Liver (tissue), 9 donors: Measurements from ENCODE around the gene EXOC4. TPM values are rescaled to one million over a fixed set of nuclear protein-coding genes. Genes with fewer than 3 reads are reported as not detected.

ENCODE experiments used
- DNase-seq: peaks from one replicate; pipeline ENCODE4 v3.0.0-alpha.2; 2017; ENCODE audit warnings: low spot score
- H3K27ac ChIP-seq, 2 donors: one replicate each; pipeline ENCODE4 v1.7.0; 2013; ENCODE audit warnings: inconsistent platforms in 2 of 2, low read length in 2 of 2, control low read depth in 1 of 2, low read depth in 1 of 2, mild to moderate bottlenecking in 1 of 2
- H3K27me3 ChIP-seq, 4 donors: one replicate each; pipeline versions ENCODE4 v1.6.1 to v1.7.0; 2013; ENCODE audit warnings: low read length in 3 of 4, inconsistent platforms in 1 of 4, mild to moderate bottlenecking in 1 of 4, moderate library complexity in 1 of 4; ENCODE audit not compliant: control insufficient read depth in 4 of 4, insufficient read depth in 4 of 4
- H3K36me3 ChIP-seq, 4 donors: one replicate each; pipeline versions ENCODE4 v1.6.1 to v1.7.0; 2013; ENCODE audit warnings: low read length in 3 of 4, mild to moderate bottlenecking in 3 of 4, low read depth in 1 of 4, moderate library complexity in 1 of 4; ENCODE audit not compliant: control insufficient read depth in 4 of 4, insufficient read depth in 3 of 4
- H3K4me1 ChIP-seq, 4 donors: one replicate each; pipeline versions ENCODE4 v1.6.1 to v1.7.0; 2013; ENCODE audit warnings: low read length in 3 of 4, mild to moderate bottlenecking in 3 of 4, moderate library complexity in 1 of 4; ENCODE audit not compliant: control insufficient read depth in 4 of 4, insufficient read depth in 4 of 4
- H3K4me3 ChIP-seq, 3 donors: one replicate each; pipeline versions ENCODE4 v1.6.1 to v1.7.0; 2013; ENCODE audit warnings: low read length in 3 of 3, control low read depth in 1 of 3, low read depth in 1 of 3, mild to moderate bottlenecking in 1 of 3
- H3K9ac ChIP-seq, 2 donors: one replicate each; pipeline ENCODE4 v1.7.0; 2013; ENCODE audit warnings: low read length in 2 of 2, mild to moderate bottlenecking in 2 of 2, moderate library complexity in 2 of 2, control low read depth in 1 of 2, low read depth in 1 of 2
- H3K9me3 ChIP-seq, 4 donors: one replicate each; pipeline versions ENCODE4 v1.6.1 to v1.7.0; 2013; ENCODE audit warnings: low read length in 3 of 4; ENCODE audit not compliant: control insufficient read depth in 4 of 4
- ATF3 ChIP-seq: IDR thresholded peaks from 2 replicates; pipeline ENCODE4 v1.6.1; 2016; ENCODE audit warnings: antibody characterized with exemption
- CTCF ChIP-seq: fragments of 150-350 bp; IDR thresholded peaks from 2 replicates; pipeline ENCODE4 v1.5.1; 2017; ENCODE audit warnings: improper control_type of control experiment, low read depth, low read length; ENCODE audit not compliant: missing input control
- EGR1 ChIP-seq, 2 donors: IDR thresholded peaks; 2 replicates each; pipeline ENCODE4 v1.6.1; 2016 to 2018; ENCODE audit warnings: antibody characterized with exemption in 2 of 2, low read depth in 2 of 2
- FOXA1 ChIP-seq: IDR thresholded peaks from 2 replicates; pipeline ENCODE4 v1.6.1; 2016; ENCODE audit warnings: antibody characterized with exemption
- FOXA2 ChIP-seq: IDR thresholded peaks from 2 replicates; pipeline ENCODE4 v1.6.1; 2016; ENCODE audit warnings: antibody characterized with exemption
- GABPA ChIP-seq, 2 donors: IDR thresholded peaks in 1 of 2; conservative IDR thresholded peaks in 1 of 2; 2 replicates each; pipeline ENCODE4 v1.6.1; 2016; ENCODE audit warnings: antibody characterized with exemption in 2 of 2, mild to moderate bottlenecking in 1 of 2, moderate library complexity in 1 of 2
- HNF4A ChIP-seq, 2 donors: conservative IDR thresholded peaks; 2 replicates each; pipeline ENCODE4 v1.6.1; 2016; ENCODE audit warnings: antibody characterized with exemption in 2 of 2, mild to moderate bottlenecking in 2 of 2
- HNF4G ChIP-seq: IDR thresholded peaks from 2 replicates; pipeline ENCODE4 v1.6.1; 2016; ENCODE audit warnings: antibody characterized with exemption
- JUND ChIP-seq, 2 donors: IDR thresholded peaks; 2 replicates each; pipeline ENCODE4 v1.6.1; 2016; ENCODE audit warnings: antibody characterized with exemption in 2 of 2
- NR2F2 ChIP-seq: IDR thresholded peaks from 2 replicates; pipeline ENCODE4 v1.6.1; 2016; ENCODE audit warnings: antibody characterized with exemption
- RAD21 ChIP-seq, 2 donors: IDR thresholded peaks; 2 replicates each; pipeline ENCODE4 v1.6.1; 2016; ENCODE audit warnings: antibody characterized with exemption in 2 of 2, mild to moderate bottlenecking in 2 of 2
- REST ChIP-seq: IDR thresholded peaks from 2 replicates; pipeline ENCODE4 v1.6.1; 2016; ENCODE audit warnings: antibody characterized with exemption, mild to moderate bottlenecking
- RXRA ChIP-seq, 2 donors: IDR thresholded peaks; 2 replicates each; pipeline ENCODE4 v1.6.1; 2017 to 2018; ENCODE audit warnings: antibody characterized with exemption in 2 of 2, mild to moderate bottlenecking in 1 of 2
- SP1 ChIP-seq: IDR thresholded peaks from 2 replicates; pipeline ENCODE4 v1.6.1; 2018; ENCODE audit warnings: antibody characterized with exemption, mild to moderate bottlenecking
- TAF1 ChIP-seq: conservative IDR thresholded peaks from 2 replicates; pipeline ENCODE4 v1.6.1; 2016; ENCODE audit warnings: antibody characterized with exemption, mild to moderate bottlenecking
- YY1 ChIP-seq: IDR thresholded peaks from 2 replicates; pipeline ENCODE4 v1.6.1; 2016; ENCODE audit warnings: antibody characterized with exemption, mild to moderate bottlenecking
- ZBTB33 ChIP-seq: IDR thresholded peaks from 2 replicates; pipeline ENCODE4 v1.6.1; 2016; ENCODE audit warnings: antibody characterized with exemption
- WGBS: extraction: QIAGEN DNeasy Blood & Tissue Kit; methylation state at CpG from one replicate; pipeline ENCODE4 v1.1.7; 2013; 5-methylcytosine and 5-hydroxymethylcytosine counted together
- polyA plus RNA-seq, 2 donors: library from polyadenylated mRNA; stranded (reverse) in 1 of 2; unstranded in 1 of 2; fragments of 200-250 nt in 1 of 2; fragments of >200 nt in 1 of 2; fragmentation: Nextera tagmentation in 1 of 2; extraction: Ambion mirVana in 1 of 2; gene quantifications; one replicate each; pipeline versions ENCODE4 v1.2.1 to v1.2.3, GENCODE V29; 2013 to 2015
- total RNA-seq, 2 donors: library from RNA; depleted of rRNA; stranded (reverse); fragments of >200 nt; gene quantifications; one replicate each; pipeline ENCODE4 v1.2.3, GENCODE V29; 2014
- TF ChIP-seq, protein P1 (sequence below): IDR thresholded peaks from 2 replicates; pipeline ENCODE4 v1.6.1; 2016; ENCODE audit warnings: antibody characterized with exemption
- donor health status: healthy.
- donor health status: healthy.
- donor health status: healthy.
- donor health status: healthy.
- donor health status: healthy.

The EXOC4 gene
- total and polyA plus RNA-seq, 4 donors = 9.5 to 55.9 (median 23.6) TPM

DNA sequence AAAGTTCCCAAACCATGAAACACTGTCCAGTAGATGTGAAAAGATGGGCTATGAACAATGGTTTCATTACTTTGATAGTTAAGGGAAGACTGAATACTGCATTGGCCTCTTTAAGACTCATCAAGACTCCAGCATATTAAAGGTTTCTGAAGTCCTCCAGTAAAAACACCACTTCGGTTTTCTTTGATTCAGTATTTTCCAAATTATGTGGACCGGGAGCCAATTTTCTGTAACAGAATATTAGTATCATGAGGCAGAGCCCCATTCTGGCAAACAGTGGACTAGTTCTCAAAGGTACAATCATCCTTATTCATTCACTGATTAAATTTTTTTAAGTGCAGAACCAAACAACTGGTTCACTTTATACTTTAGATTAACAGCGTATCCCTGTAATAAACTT, 633.2 kb downstream of the EXOC4 start:
- Histone ChIP-seq H3K27ac (no peak overlapping the region), H3K4me3 (no peak overlapping the region), H3K4me1 (no peaks in the 10 kb centered on the region), H3K9ac (no peak overlapping the region), H3K9me3 (no peaks in the 10 kb centered on the region), H3K27me3 (no peaks in the 10 kb centered on the region), H3K36me3 (no peaks in the 10 kb centered on the region)
- TF ChIP-seq FOXA2 (no peak), EGR1 (IDR thresholded peaks at IDR 0.05; ENCODE audit: low read depth in 2 of 2) (no peak), FOXA1 (no peak), SP1 (no peak), RXRA (IDR thresholded peaks at IDR 0.05) (no peak), JUND (IDR thresholded peaks at IDR 0.05) (no peak), HNF4G (no peak), ZBTB33 (no peak), TAF1 (no peak), NR2F2 (no peak), RAD21 (IDR thresholded peaks at IDR 0.05) (no peak), CTCF (no peak), HNF4A (conservative IDR thresholded peaks at IDR 0.05) (no peak), YY1 (no peak), GABPA (IDR thresholded peaks at IDR 0.05 in 1 of 2, conservative IDR thresholded peaks at IDR 0.05 in 1 of 2) (no peak), ATF3 (no peak), REST (no peak)
- TF ChIP-seq, protein P1, sequence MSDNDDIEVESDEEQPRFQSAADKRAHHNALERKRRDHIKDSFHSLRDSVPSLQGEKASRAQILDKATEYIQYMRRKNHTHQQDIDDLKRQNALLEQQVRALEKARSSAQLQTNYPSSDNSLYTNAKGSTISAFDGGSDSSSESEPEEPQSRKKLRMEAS = no peak
- 94% methylated on average over 3 of the region's 3 CpGs for WGBS
- DNase-seq = no peak

DNA sequence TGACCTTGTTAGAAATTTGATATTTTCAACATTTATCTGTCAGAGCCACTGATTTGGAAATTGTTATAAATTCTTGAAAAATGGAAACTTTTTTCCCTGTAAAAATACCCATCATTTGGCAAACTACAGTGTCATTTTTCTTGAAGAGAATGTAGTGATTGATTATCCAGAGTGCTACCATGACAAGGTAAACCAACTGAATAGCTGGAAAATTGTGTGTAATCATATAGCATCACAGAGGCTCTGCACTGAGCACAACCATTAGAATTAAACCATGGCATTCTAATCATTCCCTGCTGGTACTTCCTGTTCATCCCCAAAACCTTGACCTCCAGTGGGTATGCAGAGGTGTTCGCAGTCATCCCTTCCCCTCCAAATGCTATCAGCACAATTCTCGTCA, 633.9 kb downstream of the EXOC4 start:
- H3K36me3 ChIP-seq = no peaks in the 10 kb centered on the region
- TF ChIP-seq GABPA (IDR thresholded peaks at IDR 0.05 in 1 of 2, conservative IDR thresholded peaks at IDR 0.05 in 1 of 2) (no peak), NR2F2 (no peak), CTCF (no peak), HNF4G (no peak), TAF1 (no peak), SP1 (no peak)
- H3K4me1 ChIP-seq = no peaks in the 10 kb centered on the region
- no peaks in the 10 kb centered on the region for H3K27me3 ChIP-seq
- no peaks in the 10 kb centered on the region for H3K9me3 ChIP-seq
- H3K4me3 ChIP-seq = no peak overlapping the region
- WGBS = 92% methylated on average over 2 of the region's 2 CpGs
- H3K27ac ChIP-seq = no peak overlapping the region
- H3K9ac ChIP-seq = no peak overlapping the region
- DNase-seq = no peak
